NCI-H1417 treated with DMSO at 0.1 percent for 48 hours (cell line): ENCODE results near the gene TDRD3.

ENCODE experiments used
- DNase-seq: peaks from one replicate; lab custom pipeline; 2025; lab: John Stamatoyannopoulos, UW

Gene TDRD3

DNA sequence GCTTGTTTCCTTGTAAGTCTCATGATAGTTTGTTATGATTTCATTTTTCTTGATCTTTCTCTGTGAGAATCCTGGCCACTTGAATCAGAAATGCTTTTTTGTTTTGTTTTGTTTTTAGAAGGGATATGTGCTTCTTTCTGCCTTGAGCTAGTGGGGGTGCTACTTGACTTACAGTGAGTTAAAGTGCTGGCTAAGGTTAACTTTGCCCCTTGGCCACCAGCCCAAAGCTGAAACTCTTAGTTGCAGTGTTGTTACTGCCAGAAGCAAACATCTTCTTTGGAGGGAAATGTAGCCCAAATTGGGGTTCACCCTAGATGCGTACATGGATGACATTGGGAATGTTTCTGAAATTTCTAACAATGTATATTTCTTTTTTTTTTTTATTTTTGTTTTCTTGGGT is 57.4 kb downstream of the TDRD3 start:
- no peak for DNase-seq

DNA sequence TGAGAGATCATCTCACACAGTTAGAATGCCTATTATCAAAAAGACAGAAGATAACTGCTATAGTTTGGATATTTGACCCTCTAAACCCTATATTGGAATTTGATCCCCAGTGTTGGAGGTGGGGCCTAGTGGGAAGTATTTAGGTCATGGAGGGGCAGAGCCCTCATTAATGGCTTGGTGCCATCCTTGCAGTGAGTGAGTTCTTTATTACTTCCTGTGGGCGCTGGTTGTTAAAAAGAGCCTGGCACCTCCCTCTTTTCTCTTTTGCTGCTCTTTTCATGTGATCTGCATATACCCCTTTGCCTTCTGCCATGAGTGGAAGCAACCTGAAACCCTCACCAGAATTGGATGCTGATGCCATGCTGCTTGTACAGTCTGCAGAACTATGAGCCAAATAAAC is 66.8 kb downstream of the TDRD3 start:
- DNase-seq = no peak

GRCh38 chr13:60467098-60467497 is 70.1 kb downstream of the TDRD3 start:
- no peak for DNase-seq

DNA sequence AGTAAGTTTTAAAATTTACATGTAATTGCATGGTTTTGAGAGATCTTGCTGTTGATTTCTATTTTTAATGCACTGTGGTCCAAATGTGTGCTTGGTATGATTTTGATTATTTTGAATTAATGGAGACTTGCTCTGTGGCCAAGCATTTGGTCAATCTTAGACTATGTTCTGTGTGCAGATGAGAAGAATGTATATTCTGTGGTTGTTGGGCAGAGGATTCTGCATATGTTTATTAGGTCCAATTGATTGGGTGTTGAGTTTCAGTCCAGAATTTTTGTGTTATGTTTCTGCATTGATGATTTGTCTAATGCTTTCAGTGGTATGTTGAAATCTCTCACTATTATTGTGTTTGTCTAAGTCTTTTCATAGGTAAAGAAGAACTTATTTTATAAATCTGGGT is 82.3 kb downstream of the TDRD3 start:
- DNase-seq = no peak

DNA sequence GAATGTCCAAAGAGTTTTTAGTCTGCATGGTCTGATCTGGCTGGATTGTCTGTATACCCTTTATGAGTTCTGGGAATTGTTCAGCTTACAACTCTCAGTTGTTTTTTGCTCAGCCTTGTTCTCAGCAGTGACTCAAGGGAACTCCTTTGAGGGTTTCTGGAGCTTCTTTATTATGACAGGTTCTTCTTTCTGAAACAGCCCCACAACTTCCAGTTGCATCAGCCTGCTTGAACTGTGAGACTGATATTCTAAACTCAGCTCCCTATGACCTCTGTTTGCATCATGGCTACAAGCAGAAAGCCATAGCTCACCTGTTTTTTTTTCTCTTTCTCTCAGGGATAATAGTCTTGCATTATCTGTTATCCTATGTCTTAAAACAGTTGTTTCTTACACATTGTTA is 85.0 kb downstream of the TDRD3 start:
- DNase-seq = no peak

- DNase-seq = no peak
Measured at GRCh38 chr13:60484865-60485264, 87.8 kb downstream of the TDRD3 start.

GRCh38 chr13:60491531-60491930 is 94.5 kb downstream of the TDRD3 start:
- DNase-seq = no peak

- no peak for DNase-seq
Measured at GRCh38 chr13:60492187-60492586, 95.2 kb downstream of the TDRD3 start.

DNA sequence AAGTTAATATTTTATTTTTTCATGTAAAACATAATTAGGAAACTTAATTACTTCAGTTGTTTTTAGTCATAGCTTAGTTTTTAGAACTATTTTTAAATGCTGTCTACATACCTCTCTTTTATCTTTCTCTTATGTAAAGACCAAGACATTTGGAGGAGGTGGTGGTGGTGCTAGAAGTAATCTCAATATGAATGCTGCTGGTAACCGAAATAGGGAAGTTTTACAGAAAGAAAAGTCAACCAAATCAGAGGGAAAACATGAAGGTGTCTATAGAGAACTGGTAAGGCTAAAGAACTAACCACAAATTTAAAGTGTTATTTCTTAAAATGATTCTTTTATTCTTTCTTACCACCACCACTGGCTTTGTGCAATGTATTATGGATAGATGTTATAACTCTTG is 97.3 kb downstream of the TDRD3 start:
- no peak for DNase-seq

DNA sequence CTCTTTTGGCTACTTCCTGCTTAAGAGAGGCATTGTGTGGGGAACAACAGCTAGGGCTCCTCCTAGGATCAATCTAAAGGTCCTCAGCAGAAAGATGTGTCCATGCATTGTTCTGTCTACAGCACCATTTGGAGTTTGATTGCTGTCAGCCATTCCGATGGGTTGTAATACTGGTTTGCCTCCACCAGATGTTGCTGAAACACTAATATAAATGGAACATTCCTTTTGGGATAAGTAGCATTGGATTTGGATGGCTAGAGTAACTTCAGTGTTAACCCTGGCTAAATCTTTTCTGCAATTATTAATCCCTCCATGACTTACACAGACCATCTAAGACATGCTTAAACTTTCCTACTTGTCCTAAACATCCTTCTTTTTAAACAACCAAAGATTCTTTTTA is 104.2 kb downstream of the TDRD3 start:
- DNase-seq = no peak

DNA sequence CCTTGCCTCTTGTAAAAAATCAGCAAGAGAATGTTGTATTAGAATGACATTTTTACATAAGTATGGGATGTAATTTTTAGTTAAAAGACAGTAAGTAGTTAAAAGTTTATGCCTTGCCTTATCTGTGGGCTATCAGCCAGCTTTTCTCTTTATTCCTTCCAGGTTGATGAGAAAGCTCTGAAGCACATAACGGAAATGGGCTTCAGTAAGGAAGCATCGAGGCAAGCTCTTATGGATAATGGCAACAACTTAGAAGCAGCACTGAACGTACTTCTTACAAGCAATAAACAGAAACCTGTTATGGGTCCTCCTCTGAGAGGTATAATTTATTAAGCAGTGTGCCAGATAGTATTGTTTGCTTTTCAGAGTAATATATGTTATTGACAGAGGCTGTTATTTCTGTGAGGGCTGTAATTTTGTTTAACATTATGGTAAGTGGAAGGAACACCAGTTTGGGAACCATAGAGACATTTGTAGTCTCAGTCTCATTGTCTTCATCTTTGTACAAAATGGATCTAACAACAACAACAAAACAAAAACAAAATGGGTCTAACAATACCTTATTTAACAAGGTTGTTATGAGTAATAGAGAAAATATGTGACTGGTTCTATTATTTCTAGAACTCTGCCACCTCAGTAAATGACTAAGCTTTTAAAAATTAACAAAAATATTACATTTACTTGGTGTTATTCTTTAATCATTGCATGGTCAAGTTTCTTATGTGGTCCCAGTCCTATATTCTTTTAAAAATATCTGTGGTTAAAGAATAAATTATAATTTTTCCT is 112.8 kb downstream of the TDRD3 start:
- no peak for DNase-seq

DNA sequence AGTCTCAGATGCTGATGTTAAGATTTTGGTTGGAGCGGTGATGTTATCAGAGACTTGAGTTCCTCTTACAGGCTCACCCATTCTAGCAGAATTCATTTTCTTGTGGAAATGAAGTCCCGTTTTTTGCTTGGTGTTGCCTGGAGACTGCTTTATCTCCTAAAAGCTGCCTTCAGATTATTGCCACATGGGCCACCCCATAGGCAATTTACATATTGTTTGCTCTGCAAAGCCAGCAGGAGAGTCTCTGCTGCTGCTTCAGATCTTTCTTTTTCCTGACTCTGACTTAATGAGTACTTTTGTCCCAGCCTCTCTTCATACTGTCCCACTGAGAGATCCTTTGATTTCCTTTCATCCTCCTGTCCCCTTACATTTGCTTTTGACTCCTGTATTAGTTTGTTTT is 114.6 kb downstream of the TDRD3 start:
- no peak for DNase-seq

- DNase-seq = no peak
Measured at GRCh38 chr13:60514891-60515290, 117.9 kb downstream of the TDRD3 start.

- no peak for DNase-seq
Measured at GRCh38 chr13:60519496-60519895, 122.5 kb downstream of the TDRD3 start.

DNA sequence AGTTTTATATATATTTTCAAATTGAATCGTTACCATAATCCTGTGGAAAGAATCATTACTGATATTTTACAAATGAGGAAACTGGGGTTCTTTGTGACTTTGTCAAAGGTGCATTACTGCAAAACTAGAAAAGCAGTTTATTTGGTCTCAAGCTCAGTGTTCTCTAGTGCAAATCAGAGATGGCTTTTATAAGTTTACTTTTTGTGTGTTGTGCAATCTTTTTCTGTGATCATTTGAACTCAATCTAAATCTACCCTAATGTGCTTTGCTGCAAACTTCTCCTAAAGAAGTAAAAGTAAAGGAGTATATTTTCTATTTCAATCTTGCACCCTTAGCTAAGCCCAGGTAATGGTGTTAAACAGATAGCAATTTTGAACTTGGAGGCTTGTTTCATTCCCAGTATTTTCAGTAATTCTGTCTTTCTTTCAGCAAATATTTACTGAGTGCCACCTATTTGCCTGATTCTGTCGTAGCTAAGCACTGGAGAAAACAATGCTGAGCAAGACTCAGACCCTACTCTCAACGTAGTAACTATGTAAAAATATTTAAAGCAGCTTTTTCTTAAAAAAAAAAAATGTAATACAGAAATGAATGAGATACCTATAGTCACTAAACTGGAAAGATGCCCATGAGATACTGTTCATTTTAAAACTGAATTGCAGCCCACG is 124.0 kb downstream of the TDRD3 start:
- DNase-seq = no peak

DNA sequence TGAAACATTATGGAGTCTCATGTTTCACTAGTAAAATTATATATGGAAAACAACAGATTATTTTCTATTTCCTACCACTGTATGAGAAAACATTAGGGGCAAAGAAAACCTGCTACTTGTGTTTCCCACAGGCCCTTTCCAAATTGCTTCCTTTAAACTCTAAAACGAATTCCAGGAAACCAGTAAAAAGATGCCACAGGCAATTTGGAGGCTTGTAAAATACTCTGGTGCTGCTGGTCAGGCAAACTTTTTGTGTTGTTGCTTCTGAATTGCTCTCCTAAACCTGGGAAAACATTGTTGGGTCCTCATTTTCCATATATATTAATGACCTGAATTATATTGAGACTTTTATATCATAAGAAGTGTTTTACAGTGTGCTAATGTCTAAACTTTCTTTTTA is 141.5 kb downstream of the TDRD3 start:
- no peak for DNase-seq

- no peak for DNase-seq
Measured at GRCh38 chr13:60540276-60540675, 143.3 kb downstream of the TDRD3 start.

GRCh38 chr13:60562096-60562780 is 165.2 kb downstream of the TDRD3 start:
- no peak for DNase-seq

DNA sequence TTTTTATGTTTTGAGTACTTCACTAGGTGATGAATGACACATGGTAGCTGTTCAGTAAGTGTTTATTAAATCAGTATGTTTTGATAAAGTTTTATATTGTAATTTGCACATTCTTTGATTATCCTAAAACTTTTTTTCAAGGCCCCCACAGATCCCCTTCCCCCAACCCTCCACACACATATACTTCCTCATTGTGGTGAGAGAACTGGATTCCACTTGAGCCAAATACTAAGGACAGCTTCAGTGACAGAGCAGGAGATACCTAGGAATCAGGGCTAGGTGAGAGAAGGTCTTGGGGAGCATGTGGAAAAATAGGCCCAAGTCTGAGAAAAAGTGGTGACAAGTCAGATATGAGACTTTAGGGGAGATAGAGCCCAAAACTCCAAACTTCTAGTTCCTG is 174.6 kb downstream of the TDRD3 start:
- no peak for DNase-seq

DNA sequence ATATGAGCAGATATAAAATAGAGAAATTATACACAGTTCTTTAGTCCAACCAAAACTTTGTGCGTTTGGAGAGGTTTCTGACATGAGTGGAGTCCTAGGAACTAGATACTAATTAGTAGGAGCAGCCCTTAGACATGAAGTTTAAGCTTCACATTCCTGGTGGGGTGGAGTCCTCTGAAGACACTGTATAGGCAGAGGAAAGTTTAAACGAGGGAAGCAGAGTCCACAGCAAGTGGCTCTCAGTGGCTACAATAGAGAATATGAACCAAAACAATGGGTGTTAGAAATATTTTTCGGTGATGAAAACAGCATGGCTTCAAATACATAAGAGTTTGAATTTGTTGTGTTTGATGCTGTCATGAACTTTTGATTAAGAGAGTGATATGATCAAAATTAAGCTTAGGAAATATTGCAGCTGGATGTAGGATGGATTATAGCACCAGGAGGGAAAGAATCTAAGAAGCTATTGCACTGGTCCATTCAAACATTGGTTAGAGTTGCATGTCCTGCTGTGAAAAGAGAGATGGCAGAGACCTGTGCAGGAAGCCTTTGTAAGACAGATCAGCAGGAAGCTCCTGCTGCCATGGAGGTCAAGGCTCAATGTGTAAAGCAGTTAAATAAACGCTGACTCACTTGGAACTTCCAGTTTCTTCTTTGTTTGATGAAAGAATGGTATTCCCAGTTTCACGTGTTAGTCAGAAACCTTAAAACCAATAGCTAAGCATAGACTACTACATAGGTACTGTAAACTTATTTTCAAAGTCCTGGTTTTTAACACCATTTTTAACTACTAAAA is 175.2 kb downstream of the TDRD3 start:
- no peak for DNase-seq

DNA sequence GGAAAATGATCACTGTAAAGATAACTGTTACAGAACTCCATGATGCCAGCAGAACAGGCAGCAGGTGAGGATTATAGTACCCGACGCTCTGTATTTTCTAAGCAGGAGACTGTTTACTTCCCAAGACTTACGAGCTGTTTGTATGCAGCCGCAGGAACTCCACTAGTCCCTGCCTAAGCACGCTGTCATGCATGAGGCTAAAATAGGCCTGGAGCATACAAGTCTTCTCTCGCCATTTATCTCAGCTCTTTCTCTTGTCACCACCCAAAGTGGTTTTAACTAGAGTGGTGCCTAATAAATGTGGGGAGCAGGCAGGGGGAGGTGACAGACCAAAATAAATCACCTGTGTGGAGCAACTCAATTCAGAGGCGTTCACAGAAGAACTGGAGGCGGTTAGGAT is 175.8 kb downstream of the TDRD3 start:
- DNase-seq = no peak

DNA sequence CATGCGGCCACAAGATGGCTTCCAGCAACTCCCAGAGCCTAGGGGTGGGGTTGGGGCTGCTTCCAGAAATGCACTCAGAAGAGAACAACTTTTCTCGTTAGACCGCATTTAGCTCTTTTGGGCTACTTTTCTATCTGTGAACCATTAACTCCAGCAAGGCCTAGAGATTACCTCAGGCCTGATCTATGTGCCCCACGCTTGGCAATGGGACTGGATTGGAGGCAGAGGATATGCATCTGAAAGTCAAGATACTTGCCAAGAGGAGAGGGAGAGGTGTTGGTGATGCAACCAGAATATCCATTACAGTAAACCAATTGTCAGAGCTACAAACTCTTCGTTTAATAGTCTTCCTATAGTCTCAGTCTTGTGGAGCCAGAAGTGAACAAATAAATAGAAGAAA is 177.7 kb downstream of the TDRD3 start:
- no peak for DNase-seq
